CD14-positive monocyte (primary cell): ENCODE results near the gene TP53TG5. TPM values are rescaled to one million over a fixed set of nuclear protein-coding genes. Genes with fewer than 3 reads are reported as not detected.

Experiments used
- DNase-seq, 3 donors: peaks; one replicate each; pipeline ENCODE4 v3.0.0-alpha.2; 2011 to 2022
- H2AFZ ChIP-seq: 2 replicates; pipeline ENCODE4 v1.6.0; 2012; ENCODE audit warnings: mild to moderate bottlenecking, low read depth, low read length, inconsistent platforms; ENCODE audit not compliant: insufficient read depth, poor library complexity, severe bottlenecking
- H3K27ac ChIP-seq, 2 donors: 1 replicate in 1 of 2; 2 replicates in 1 of 2; pipeline ENCODE4 v1.5.1; 2012 to 2013; ENCODE audit warnings: low read length in 2 of 2, control low read depth in 1 of 2, inconsistent platforms in 1 of 2, low read depth in 1 of 2, mild to moderate bottlenecking in 1 of 2
- H3K27me3 ChIP-seq, 2 donors: one replicate each; pipeline versions ENCODE4 v1.6.0 to v1.6.1; 2011 to 2013; ENCODE audit warnings: low read length in 2 of 2; ENCODE audit not compliant: control insufficient read depth in 2 of 2, insufficient read depth in 2 of 2
- H3K36me3 ChIP-seq, 2 donors: replicated peaks in 1 of 2; 1 replicate in 1 of 2; 2 replicates in 1 of 2; pipeline versions ENCODE4 v1.5.1 to v1.6.1; 2012 to 2013; ENCODE audit warnings: low read length in 2 of 2, control low read depth in 1 of 2, inconsistent platforms in 1 of 2, mild to moderate bottlenecking in 1 of 2; ENCODE audit not compliant: insufficient read depth in 2 of 2, control insufficient read depth in 1 of 2
- H3K4me1 ChIP-seq, 2 donors: 1 replicate in 1 of 2; 2 replicates in 1 of 2; pipeline versions ENCODE4 v1.5.1 to v1.6.1; 2012 to 2013; ENCODE audit warnings: low read length in 2 of 2, control low read depth in 1 of 2, inconsistent platforms in 1 of 2, mild to moderate bottlenecking in 1 of 2, moderate library complexity in 1 of 2; ENCODE audit not compliant: insufficient read depth in 2 of 2, control insufficient read depth in 1 of 2
- H3K4me2 ChIP-seq: replicated peaks from 2 replicates; pipeline ENCODE3; 2012; ENCODE audit warnings: low read length, moderate library complexity, mild to moderate bottlenecking; ENCODE audit not compliant: poor library complexity, severe bottlenecking; ENCODE audit errors: extremely low read depth
- H3K4me3 ChIP-seq, 3 experiments: fragments of 200-600 bp in 1 of 3; sonication (generic) in 1 of 3; replicated peaks in 1 of 3; 1 replicate in 2 of 3; 2 replicates in 1 of 3; pipeline ENCODE4 v1.5.1; 2011 to 2013; ENCODE audit warnings: low read length in 3 of 3, mild to moderate bottlenecking in 3 of 3, control low read depth in 2 of 3, low read depth in 2 of 3, inconsistent platforms in 1 of 3, moderate library complexity in 1 of 3
- H3K79me2 ChIP-seq: 2 replicates; pipeline ENCODE4 v1.6.0; 2012; ENCODE audit warnings: mild to moderate bottlenecking, control low read depth, inconsistent platforms, low read length, moderate library complexity; ENCODE audit not compliant: insufficient read depth
- H3K9ac ChIP-seq: 2 replicates; pipeline ENCODE4 v1.6.0; 2017; ENCODE audit warnings: low read length, mild to moderate bottlenecking; ENCODE audit not compliant: insufficient read depth, poor library complexity, severe bottlenecking
- H3K9me3 ChIP-seq, 2 donors: replicated peaks in 1 of 2; 1 replicate in 1 of 2; 2 replicates in 1 of 2; pipeline versions ENCODE4 v1.5.1 to v1.6.1; 2012 to 2013; ENCODE audit warnings: low read length in 2 of 2, control low read depth in 1 of 2; ENCODE audit not compliant: control insufficient read depth in 1 of 2, insufficient read depth in 1 of 2
- H4K20me1 ChIP-seq: 2 replicates; pipeline ENCODE4 v1.6.0; 2012; ENCODE audit warnings: mild to moderate bottlenecking, low read length, control low read depth, moderate library complexity; ENCODE audit not compliant: insufficient read depth
- H3K27ac Mint-ChIP-seq, 7 donors: one replicate each; pipeline ENCODE4 v1.8.0; 2020; ENCODE audit warnings: mild to moderate bottlenecking in 7 of 7, mixed read lengths in 7 of 7, moderate library complexity in 6 of 7, inconsistent platforms in 2 of 7
- H3K27me3 Mint-ChIP-seq, 3 donors: one replicate each; pipeline ENCODE4 v1.8.0; 2021 to 2022; ENCODE audit warnings: low read depth in 3 of 3, mild to moderate bottlenecking in 3 of 3, mixed read lengths in 3 of 3, moderate library complexity in 3 of 3, inconsistent platforms in 1 of 3
- H3K36me3 Mint-ChIP-seq, 2 donors: one replicate each; pipeline ENCODE4 v1.8.0; 2020; ENCODE audit warnings: mixed read lengths in 2 of 2, inconsistent platforms in 1 of 2, mild to moderate bottlenecking in 1 of 2
- H3K4me1 Mint-ChIP-seq: one replicate; pipeline ENCODE4 v1.8.0; 2020; ENCODE audit warnings: mild to moderate bottlenecking, mixed read lengths
- H3K4me3 Mint-ChIP-seq, 2 donors: one replicate each; pipeline ENCODE4 v1.8.0; 2020; ENCODE audit warnings: mild to moderate bottlenecking in 2 of 2, mixed read lengths in 2 of 2, moderate library complexity in 1 of 2
- H3K9me3 Mint-ChIP-seq, 7 donors: one replicate each; pipeline ENCODE4 v1.8.0; 2020 to 2022; ENCODE audit warnings: mixed read lengths in 7 of 7, mild to moderate bottlenecking in 6 of 7, moderate library complexity in 6 of 7, inconsistent platforms in 2 of 7
- WGBS: methylation state at CpG from one replicate; pipeline ENCODE4 v1.1.5; 2013; ENCODE audit warnings: missing lambda C conversion rate; ENCODE audit not compliant: insufficient coverage; 5-methylcytosine and 5-hydroxymethylcytosine counted together
- intact Hi-C, 2 donors: fragments of 100-400 bp; cut with micrococcal nuclease; formaldehyde crosslinking; loops; one replicate each; pipeline versions ENCODE4 v1.15.0 to v1.15.1; 2023
- polyA plus RNA-seq, 3 donors: library from polyadenylated mRNA; depleted of rRNA in 1 of 3; unstranded in 2 of 3; stranded (reverse) in 1 of 3; fragments of 300-500 nt in 2 of 3; fragments of >200 nt in 1 of 3; fragmentation: Illumina TruSeq in 2 of 3; gene quantifications; 1 replicate in 2 of 3; 2 replicates in 1 of 3; pipeline ENCODE4 v1.2.3, GENCODE V29; 2012 to 2021
- TF ChIP-seq, protein P1 (sequence below): fragments of 200-600 bp; IDR thresholded peaks from one replicate; pipeline ENCODE4 v1.8.0; 2022; ENCODE audit warnings: antibody characterized with exemption, mild to moderate bottlenecking

The TP53TG5 gene
- polyA plus RNA-seq, 3 donors: 0.11 TPM; not detected in 2

DNA sequence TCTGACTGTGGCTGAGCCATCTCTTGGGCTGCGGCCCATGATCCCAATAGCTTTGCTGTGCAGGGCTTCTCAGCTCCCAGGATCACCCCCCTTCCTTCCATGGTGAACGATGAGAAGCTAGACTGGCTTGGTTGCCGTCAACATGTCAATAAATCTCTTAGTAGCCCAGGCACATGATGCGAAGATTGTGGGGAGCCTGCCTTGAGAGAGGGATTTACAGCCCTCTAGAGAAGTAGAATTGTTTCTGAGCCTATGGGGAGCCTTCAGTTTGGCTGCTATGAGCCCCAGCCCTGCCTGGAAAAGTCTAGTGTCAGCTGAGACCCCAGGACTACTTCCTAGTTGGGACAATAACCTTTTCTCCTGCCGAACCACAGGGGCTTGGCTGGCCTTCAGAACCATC lies 34.5 kb upstream of the TP53TG5 start:
- Histone ChIP-seq H3K9ac (no peak overlapping the region), H3K4me2 (no peak overlapping the region), H3K4me1 (peaks cover 21 to 34% of the 10 kb centered on the region in 2 donors), H3K36me3 (peaks cover 0 to 6% of the 10 kb centered on the region in 2 donors), H3K79me2 (peaks cover 22% of the 10 kb centered on the region), H2AFZ (no peak overlapping the region), H3K4me3 (no peak overlapping the region), H3K27ac (no peak overlapping the region), H3K27me3 (peaks cover 0 to 6% of the 10 kb centered on the region in 2 donors), H4K20me1 (peaks cover 5% of the 10 kb centered on the region), H3K9me3 (no peaks in the 10 kb centered on the region)
- DNase-seq: no peak
- TF ChIP-seq, protein P1, sequence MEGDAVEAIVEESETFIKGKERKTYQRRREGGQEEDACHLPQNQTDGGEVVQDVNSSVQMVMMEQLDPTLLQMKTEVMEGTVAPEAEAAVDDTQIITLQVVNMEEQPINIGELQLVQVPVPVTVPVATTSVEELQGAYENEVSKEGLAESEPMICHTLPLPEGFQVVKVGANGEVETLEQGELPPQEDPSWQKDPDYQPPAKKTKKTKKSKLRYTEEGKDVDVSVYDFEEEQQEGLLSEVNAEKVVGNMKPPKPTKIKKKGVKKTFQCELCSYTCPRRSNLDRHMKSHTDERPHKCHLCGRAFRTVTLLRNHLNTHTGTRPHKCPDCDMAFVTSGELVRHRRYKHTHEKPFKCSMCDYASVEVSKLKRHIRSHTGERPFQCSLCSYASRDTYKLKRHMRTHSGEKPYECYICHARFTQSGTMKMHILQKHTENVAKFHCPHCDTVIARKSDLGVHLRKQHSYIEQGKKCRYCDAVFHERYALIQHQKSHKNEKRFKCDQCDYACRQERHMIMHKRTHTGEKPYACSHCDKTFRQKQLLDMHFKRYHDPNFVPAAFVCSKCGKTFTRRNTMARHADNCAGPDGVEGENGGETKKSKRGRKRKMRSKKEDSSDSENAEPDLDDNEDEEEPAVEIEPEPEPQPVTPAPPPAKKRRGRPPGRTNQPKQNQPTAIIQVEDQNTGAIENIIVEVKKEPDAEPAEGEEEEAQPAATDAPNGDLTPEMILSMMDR: no peak
- intact Hi-C loops: no loop called here
- WGBS: 100% methylated on average over 2 of the region's 5 CpGs
- Mint-ChIP-seq H3K36me3 (peaks cover 7 to 9% of the 10 kb centered on the region in 2 donors), H3K27ac (no peak overlapping the region), H3K4me3 (no peak overlapping the region), H3K27me3 (peaks cover 6 to 11% (median 8%) of the 10 kb centered on the region in 3 donors), H3K4me1 (peaks cover 29% of the 10 kb centered on the region), H3K9me3 (peaks cover 0 to 2% (median 0%) of the 10 kb centered on the region in 7 donors)

DNA sequence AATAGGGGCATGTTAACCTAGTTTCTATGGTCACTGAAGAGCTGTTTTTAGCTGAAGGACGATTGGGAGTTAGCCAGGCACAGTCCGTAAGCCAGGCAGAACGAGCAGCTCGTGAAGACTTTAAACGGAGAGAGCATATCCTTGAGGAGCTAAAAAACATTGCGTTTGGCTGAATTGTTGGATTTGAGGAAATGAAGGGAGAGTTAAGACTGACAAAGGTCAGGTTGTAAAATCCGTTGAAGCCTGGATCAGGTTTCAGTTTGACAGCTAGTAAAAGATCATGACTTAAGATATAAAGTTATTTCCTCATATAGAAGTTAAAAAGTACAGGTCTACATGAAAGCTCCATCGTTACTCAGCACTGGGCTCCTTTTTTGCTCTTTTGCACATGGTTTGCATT lies 32.8 kb upstream of the TP53TG5 start:
- no peak overlapping the region for H3K9ac ChIP-seq
- H3K27ac Mint-ChIP-seq: no peak overlapping the region

More for the DNA sequence above, 32.8 kb upstream of the TP53TG5 start:
- 97% methylated on average over 6 of the region's 8 CpGs for WGBS
- H3K79me2 ChIP-seq: peaks cover 4% of the 10 kb centered on the region
- H3K4me3 Mint-ChIP-seq: no peak overlapping the region
- H3K36me3 ChIP-seq: peaks cover 0 to 6% of the 10 kb centered on the region in 2 donors
- H2AFZ ChIP-seq: no peak overlapping the region
- H3K4me3 ChIP-seq: no peak overlapping the region
- H3K9me3 ChIP-seq: peaks cover 0 to 1% of the 10 kb centered on the region in 2 donors
- peaks cover 28% of the 10 kb centered on the region for H3K4me1 Mint-ChIP-seq
- H4K20me1 ChIP-seq: peaks cover 5% of the 10 kb centered on the region
- H3K36me3 Mint-ChIP-seq: peaks cover 6 to 14% of the 10 kb centered on the region in 2 donors
- TF ChIP-seq, protein P1: no peak
- no peak overlapping the region for H3K4me2 ChIP-seq
- H3K27me3 ChIP-seq: peaks cover 5 to 18% of the 10 kb centered on the region in 2 donors
- DNase-seq: no peak
- H3K4me1 ChIP-seq: peaks cover 23 to 36% of the 10 kb centered on the region in 2 donors
- intact Hi-C loops: no loop called here
- no peak overlapping the region for H3K27ac ChIP-seq
- H3K27me3 Mint-ChIP-seq: peaks cover 15 to 26% (median 18%) of the 10 kb centered on the region in 3 donors
- peaks cover 0 to 3% (median 0%) of the 10 kb centered on the region in 7 donors for H3K9me3 Mint-ChIP-seq
